Stimulated activated naive CD8-positive, alpha-beta T cell treated with anti-CD3 and anti-CD28 coated beads, Interleukin-15, Interleukin-2, amounts not matched to agents 100 ng/mL and 50 ng/mL, for 24 hours (primary cell): ENCODE data around the gene PRDM11.
"Not testable (repeated sequence)": the region's sequence is repeated elsewhere in the genome, so short reads cannot be mapped to it uniquely, and the experiment has no call there.

Experiments
- H3K27ac Mint-ChIP-seq: one replicate; pipeline ENCODE4 v1.8.0; 2021; ENCODE audit warnings: mild to moderate bottlenecking, mixed read lengths
- H3K27me3 Mint-ChIP-seq: one replicate; pipeline ENCODE4 v1.8.0; 2021; ENCODE audit warnings: mixed read lengths
- H3K36me3 Mint-ChIP-seq: one replicate; pipeline ENCODE4 v1.8.0; 2021; ENCODE audit warnings: low read depth, mixed read lengths
- H3K4me1 Mint-ChIP-seq: one replicate; pipeline ENCODE4 v1.8.0; 2021; ENCODE audit warnings: low read depth, mixed read lengths
- H3K4me3 Mint-ChIP-seq: one replicate; pipeline ENCODE4 v1.8.0; 2021; ENCODE audit warnings: mild to moderate bottlenecking, mixed read lengths
- H3K9me3 Mint-ChIP-seq: one replicate; pipeline ENCODE4 v1.8.0; 2021; ENCODE audit warnings: mixed read lengths

Gene PRDM11

DNA sequence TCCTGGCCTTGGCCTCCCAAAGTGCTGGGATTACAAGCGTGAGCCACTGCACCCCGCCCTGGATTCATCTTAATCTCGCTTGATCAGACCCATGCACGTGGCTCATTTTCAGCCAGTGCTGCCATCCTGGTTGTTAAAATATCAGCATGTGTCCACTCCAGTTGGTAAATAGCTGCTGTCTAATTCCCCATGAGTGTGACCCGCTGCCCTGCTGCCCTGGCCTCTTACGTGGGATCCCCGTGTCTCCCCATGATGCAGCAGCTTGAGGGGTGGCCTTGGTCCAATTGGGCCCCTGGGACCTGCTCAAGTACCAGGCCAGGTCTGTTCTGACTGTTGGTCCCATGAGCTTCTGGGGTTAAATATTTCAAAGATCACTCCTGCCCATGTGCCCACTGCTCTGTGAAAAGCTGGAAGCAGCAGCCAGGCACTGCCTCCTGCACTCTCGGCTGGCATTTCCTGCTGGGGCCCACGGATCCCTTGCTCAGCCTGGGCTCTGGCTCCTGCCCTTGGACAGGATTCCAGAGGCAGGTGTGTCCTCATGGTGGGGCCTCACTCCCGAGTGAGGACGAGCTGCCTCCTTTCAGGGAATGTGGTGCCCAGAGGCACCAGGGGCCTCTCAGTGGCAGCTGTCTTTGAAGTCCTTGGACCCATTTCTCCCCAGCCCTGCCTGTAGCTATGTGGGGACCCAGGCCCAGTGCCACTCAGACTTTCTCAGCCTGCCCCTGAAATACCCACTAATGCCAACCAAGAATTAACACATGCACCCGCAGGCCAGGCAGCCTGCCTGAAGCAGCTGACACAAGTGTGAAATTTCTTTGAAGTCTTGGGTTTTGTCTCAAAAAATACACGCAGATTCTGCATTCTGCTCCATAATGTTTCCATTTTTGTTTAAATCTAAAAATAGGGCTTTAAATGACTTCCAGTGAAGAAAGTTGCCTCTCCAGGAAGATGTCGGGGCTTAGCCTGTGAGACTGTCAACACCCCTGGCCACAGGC, 38.1 kb upstream of the PRDM11 start:
- no peaks in the 10 kb centered on the region for H3K9me3 Mint-ChIP-seq
- no peak overlapping the region for H3K4me3 Mint-ChIP-seq
- H3K36me3 Mint-ChIP-seq = no peaks in the 10 kb centered on the region
- H3K27me3 Mint-ChIP-seq = peaks cover 31% of the 10 kb centered on the region
- no peaks in the 10 kb centered on the region for H3K4me1 Mint-ChIP-seq
- H3K27ac Mint-ChIP-seq = no peak overlapping the region

DNA sequence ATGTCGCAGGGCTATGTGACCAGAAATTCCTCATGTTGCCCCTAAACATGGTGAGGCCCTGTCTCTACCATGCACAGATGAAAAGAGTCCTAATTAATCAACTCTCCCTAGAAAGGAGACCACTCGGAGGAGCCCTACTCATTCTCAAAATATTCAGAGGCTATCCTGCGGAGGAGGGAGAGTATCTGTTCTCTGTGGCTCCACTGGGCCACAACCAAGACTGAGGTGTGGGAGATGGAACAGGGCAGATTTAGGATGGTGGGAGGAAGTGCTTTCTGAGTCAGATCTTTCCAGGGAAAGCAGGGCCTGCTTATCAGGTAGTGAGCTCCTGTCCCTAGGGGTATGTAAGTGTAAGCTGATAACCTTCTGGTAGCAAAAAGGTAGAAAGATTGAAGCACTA, 37.0 kb upstream of the PRDM11 start:
- Mint-ChIP-seq H3K27ac (no peak overlapping the region), H3K4me3 (no peak overlapping the region), H3K9me3 (no peaks in the 10 kb centered on the region), H3K4me1 (no peaks in the 10 kb centered on the region), H3K36me3 (no peaks in the 10 kb centered on the region), H3K27me3 (peaks cover 41% of the 10 kb centered on the region)

DNA sequence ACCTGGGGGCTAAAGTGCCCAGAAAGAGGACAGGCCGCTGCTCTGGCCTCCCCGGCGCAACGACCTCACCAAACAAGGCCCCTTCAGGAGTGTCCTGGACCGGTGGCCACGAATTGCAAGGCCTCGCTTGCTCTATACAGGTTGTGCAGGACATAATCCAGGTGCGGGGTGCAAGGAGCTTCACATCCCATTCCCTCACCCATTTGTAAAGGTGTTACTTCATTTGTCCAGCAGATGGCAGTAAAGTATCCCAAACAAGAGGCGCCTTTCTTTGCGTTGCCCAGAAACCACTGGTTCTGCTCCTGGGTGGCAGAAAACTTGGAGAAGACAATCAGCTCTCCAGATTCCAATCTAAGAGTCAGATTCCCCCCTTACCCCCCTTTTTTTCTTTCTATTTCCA, 35.9 kb upstream of the PRDM11 start:
- H3K27ac Mint-ChIP-seq = no peak overlapping the region
- no peaks in the 10 kb centered on the region for H3K36me3 Mint-ChIP-seq
- no peaks in the 10 kb centered on the region for H3K9me3 Mint-ChIP-seq
- H3K4me1 Mint-ChIP-seq = no peaks in the 10 kb centered on the region
- no peak overlapping the region for H3K4me3 Mint-ChIP-seq
- peaks cover 51% of the 10 kb centered on the region for H3K27me3 Mint-ChIP-seq

DNA sequence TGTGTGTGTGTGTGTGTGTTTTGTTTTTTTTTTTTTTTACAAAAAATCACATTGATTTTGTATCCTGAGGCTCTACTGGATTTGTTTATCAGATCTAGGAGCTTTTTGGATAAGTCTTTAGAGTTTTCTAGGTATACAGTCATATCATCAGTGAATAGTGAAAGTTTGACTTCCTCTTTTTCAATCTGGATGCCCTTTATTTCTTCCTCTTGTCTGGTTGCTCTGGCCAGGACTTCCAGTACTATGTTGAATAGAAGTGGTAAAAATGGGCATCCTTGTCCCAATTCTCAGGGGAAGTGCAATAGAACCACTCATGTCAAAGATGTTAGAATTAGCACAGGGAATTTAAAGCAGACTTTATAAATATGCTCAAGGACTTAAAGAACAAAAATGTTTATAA, 32.6 kb upstream of the PRDM11 start:
- H3K9me3 Mint-ChIP-seq = no peaks in the 10 kb centered on the region
- no peak overlapping the region for H3K27ac Mint-ChIP-seq
- no peak overlapping the region for H3K4me3 Mint-ChIP-seq
- no peaks in the 10 kb centered on the region for H3K36me3 Mint-ChIP-seq
- H3K4me1 Mint-ChIP-seq = no peaks in the 10 kb centered on the region
- H3K27me3 Mint-ChIP-seq = peaks cover 71% of the 10 kb centered on the region

DNA sequence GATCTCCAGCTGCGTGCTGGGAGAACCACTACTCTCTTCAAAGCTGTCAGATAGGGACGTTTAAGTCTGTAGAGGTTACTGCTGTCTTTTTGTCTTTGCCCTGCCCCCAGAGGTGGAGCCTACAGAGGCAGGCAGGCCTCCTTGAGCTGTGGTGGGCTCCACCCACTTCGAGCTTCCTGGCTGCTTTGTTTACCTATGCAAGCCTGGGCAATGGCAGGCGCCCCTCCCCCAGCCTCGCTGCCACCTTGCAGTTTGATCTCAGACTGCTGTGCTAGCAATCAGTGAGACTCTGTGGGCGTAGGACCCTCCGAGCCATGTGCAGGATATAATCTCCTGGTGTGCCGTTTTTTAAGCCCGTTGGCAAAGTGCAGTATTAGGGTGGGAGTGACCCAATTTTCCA, 18.6 kb upstream of the PRDM11 start:
- not testable (repeated sequence) for H3K36me3 Mint-ChIP-seq, H3K27ac Mint-ChIP-seq, H3K9me3 Mint-ChIP-seq, H3K4me1 Mint-ChIP-seq, H3K4me3 Mint-ChIP-seq
- H3K27me3 Mint-ChIP-seq = peaks cover 30% of the 10 kb centered on the region

DNA sequence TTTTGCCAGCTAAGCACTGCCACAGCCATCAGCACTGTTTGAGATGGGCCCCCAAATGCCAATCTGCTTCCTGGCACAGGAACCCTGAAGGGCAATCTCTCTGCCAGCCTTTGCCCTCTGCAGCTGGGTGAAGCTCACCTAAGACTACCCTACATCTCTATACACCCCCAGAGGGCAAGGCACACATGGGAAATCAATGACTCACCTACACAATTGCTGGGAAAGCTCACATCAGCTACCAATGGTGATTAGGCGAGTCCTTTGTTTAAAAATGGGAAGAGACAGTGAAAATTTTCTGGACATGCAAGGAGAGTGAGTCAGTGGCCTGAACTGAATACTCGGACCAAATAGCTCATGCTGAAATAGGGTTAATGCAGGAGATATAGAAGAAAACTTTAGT, 12.6 kb upstream of the PRDM11 start:
- peaks cover 3% of the 10 kb centered on the region for H3K9me3 Mint-ChIP-seq
- H3K4me3 Mint-ChIP-seq = no peak overlapping the region
- H3K36me3 Mint-ChIP-seq = no peaks in the 10 kb centered on the region
- no peaks in the 10 kb centered on the region for H3K4me1 Mint-ChIP-seq
- no peak overlapping the region for H3K27ac Mint-ChIP-seq
- peaks cover 61% of the 10 kb centered on the region for H3K27me3 Mint-ChIP-seq

DNA sequence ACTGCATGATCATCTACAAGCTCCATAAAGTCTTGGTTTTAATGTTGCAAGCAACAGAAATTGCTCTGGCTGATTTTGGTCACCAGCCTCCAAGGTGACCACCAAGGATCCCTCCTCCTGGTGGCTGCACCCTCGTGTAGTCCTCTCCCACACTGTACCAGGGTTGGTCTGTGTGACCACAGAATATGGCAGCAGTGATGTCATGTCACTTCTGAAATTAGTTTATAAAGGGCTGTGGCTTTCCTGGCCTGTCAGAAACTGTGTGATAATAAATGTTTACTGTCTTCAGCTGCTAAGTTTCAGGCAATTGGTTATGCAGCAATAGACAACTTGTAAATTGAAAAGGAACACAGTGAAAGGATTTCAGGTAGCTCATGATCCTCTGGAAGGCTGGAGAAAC, 5.3 kb upstream of the PRDM11 start:
- no peak overlapping the region for H3K27ac Mint-ChIP-seq
- peaks cover 40% of the 10 kb centered on the region for H3K27me3 Mint-ChIP-seq
- peaks cover 16% of the 10 kb centered on the region for H3K4me1 Mint-ChIP-seq
- no peak overlapping the region for H3K4me3 Mint-ChIP-seq
- H3K9me3 Mint-ChIP-seq = no peaks in the 10 kb centered on the region
- no peaks in the 10 kb centered on the region for H3K36me3 Mint-ChIP-seq

DNA sequence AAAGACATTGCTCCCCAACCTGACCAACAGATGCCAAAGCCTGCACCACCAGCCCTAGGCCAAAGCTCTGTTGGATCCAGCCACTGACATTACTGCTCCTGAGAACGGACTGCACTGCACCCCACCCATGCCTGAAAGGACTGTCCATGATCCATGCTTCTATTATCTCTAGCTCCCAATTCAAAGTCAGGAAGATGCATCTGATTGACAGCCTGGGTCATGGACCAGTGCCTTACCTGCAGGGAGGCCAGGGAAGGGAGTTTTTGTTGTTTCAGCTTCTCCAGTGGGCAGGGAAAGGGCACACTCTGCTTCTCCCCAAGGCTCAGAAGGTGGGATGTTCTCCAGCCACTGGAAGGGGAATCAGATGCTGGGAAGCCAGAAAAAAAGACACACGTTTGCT, 4.8 kb upstream of the PRDM11 start:
- peaks cover 38% of the 10 kb centered on the region for H3K27me3 Mint-ChIP-seq
- H3K9me3 Mint-ChIP-seq = no peaks in the 10 kb centered on the region
- H3K27ac Mint-ChIP-seq = no peak overlapping the region
- H3K4me1 Mint-ChIP-seq = peaks cover 16% of the 10 kb centered on the region
- H3K4me3 Mint-ChIP-seq = no peak overlapping the region
- H3K36me3 Mint-ChIP-seq = no peaks in the 10 kb centered on the region

DNA sequence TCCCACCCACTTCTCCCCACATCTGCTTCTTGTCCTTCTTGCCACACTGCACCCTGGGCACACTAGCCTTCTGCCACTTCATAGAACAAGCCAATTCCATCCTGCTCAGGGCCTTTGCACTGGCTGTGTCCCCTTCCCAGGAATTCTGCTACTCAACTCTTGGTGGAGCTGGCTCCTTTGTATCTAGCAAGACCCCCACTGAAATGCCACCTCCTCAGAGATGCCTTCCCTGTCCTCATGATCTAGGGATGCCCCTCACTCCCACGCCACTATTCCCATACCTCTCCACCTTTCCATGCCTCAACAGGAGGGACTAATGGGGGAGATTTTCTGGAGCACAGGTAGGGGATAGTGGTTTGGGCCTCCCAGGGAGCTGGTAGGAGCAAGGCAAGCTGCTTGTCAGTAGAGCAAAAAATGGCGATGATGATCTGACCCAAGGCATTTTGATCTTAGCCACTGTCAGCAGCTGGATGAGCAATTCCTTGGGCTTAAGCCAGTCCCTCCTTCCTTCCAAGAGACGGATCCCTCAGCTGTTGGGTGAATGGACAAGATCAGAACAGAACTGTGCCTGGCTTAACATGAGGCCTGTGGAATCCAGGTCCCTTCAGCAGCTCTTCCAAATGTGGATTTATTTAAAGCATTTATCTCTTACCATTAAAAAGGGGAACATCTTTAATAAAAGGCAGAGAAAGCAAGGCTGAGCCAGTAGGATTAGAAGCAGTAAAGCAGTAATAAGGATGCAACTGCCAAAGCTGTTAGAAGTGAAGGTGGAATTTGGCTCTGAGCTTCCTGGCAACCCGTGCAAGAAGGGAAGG, 4.0 kb upstream of the PRDM11 start:
- peaks cover 38% of the 10 kb centered on the region for H3K27me3 Mint-ChIP-seq
- H3K4me3 Mint-ChIP-seq = no peak overlapping the region
- H3K9me3 Mint-ChIP-seq = no peaks in the 10 kb centered on the region
- H3K27ac Mint-ChIP-seq = no peak overlapping the region
- H3K4me1 Mint-ChIP-seq = peaks cover 19% of the 10 kb centered on the region
- H3K36me3 Mint-ChIP-seq = no peaks in the 10 kb centered on the region

DNA sequence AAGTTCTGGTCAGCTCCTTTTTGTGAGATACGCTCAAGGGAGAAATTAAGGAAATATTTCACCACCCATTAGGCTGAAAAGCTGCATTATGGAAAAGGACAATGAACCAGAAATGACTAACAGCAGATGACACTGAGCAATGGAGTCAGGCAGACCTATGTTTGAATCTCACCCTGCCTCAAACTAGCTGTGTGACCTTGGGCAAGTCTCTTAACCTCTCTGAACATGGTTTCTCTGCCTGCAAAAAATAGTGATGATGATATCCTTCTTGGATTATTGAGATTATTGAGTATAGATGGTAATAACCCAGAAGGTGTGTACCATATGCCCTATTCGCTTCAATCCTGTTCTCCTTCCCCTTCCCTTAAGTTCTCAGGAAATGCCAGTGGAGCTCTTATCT, 2.9 kb upstream of the PRDM11 start:
- Mint-ChIP-seq H3K4me3 (no peak overlapping the region), H3K27me3 (peaks cover 32% of the 10 kb centered on the region), H3K27ac (no peak overlapping the region), H3K4me1 (peaks cover 29% of the 10 kb centered on the region), H3K9me3 (no peaks in the 10 kb centered on the region), H3K36me3 (no peaks in the 10 kb centered on the region)

DNA sequence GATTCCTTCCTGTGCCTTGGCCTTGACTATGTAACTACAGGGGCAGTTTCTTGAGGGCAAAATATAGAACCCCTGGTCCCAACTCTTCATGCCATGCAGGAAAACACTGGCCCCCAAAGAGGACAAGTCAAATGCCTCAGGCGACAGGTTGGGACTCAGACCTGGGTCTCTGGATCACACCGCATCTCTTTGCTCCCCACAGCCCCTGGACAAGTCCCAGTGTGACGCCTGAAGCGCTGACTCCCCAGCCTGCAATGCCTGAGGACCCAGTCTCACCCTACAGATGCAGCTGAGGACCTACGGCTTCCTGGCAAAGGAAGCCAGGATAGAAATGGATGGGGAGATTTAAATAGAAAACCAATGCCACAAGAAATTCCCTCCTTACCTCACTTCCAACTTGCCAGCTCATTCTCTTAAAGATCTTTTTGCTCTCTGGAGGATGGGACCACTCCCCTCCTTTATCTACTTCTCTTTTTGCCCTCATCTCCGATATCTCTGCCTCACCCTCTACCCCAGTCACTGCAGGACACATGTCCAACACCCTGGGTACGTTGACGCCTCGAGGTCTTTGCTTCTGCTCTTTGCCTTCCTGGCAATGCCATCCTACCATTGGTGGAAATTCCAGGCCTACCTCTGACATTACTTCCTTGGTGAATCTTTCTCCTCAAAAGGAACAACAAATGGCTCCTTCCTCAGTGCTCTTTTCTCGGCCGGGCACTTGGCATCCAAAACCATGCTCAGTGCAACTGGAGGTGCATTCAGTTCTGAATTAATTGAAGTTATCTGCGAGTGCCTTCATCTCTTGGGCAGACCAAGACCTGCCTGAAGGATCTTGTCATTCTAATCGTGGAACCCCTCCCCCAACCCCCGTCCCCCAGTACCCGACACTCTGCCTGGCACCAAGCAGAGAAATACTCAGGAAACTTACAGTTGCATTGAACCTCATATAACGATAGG, 2.0 kb upstream of the PRDM11 start:
- H3K4me3 Mint-ChIP-seq = no peak overlapping the region
- H3K27ac Mint-ChIP-seq = no peak overlapping the region
- H3K36me3 Mint-ChIP-seq = no peaks in the 10 kb centered on the region
- H3K9me3 Mint-ChIP-seq = no peaks in the 10 kb centered on the region
- peaks cover 25% of the 10 kb centered on the region for H3K27me3 Mint-ChIP-seq
- peaks cover 34% of the 10 kb centered on the region for H3K4me1 Mint-ChIP-seq

DNA sequence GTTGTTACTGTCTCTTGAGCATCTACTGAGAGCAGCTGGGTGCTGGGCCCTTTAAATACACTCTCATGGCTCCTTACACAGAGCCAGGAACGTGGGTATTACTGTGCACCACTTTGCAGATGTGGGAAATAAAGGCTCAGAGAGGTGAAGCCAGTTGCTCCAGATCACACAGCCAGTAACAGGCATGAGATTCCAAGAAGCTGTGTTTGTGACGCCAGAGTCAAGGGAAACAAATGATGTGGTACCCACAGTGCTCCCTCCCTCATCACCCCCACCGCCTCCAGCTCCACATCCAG, 1.4 kb upstream of the PRDM11 start:
- H3K27ac Mint-ChIP-seq = no peak overlapping the region

DNA sequence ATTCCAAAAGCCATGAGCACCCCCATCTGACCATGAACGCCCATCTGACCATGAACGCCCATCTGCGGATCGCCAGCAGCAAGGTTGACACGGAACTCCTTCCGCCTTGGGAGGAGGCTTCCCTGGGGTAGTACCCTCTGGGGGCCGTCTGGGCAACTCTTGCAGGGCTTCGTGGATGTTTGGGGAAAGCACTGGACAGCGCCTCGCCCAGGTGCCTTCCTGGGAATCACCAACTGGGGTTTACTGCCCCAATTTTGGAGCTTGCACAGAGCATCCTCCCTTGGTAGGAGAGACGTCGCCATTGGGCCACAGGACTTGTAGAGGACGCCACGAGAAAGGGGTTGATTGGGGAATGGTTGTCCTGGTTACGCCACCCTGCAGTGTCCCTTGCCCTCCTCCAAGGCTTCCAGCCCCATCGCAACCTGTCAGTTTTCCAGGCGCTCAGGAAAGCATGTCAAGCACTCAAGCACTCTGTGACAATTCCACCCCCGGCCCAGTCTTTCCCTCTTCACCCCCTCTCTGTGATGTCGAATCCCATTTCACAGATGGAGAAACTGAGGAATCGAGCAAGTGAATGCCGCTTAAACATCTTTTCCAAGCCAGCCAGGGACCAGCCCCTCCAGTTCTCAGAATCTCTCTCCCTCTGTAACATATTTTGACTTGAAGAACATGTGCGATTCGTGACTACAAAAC, 914 bp upstream of the PRDM11 start:
- peaks cover 22% of the 10 kb centered on the region for H3K27me3 Mint-ChIP-seq
- no peaks in the 10 kb centered on the region for H3K9me3 Mint-ChIP-seq
- H3K36me3 Mint-ChIP-seq = no peaks in the 10 kb centered on the region
- H3K4me1 Mint-ChIP-seq = peaks cover 34% of the 10 kb centered on the region
- peak overlapping the region; percentile 79 for H3K4me3 Mint-ChIP-seq
- peak overlapping the region; percentile 88 for H3K27ac Mint-ChIP-seq

More for the DNA sequence above, 1.4 kb upstream of the PRDM11 start:
- Mint-ChIP-seq H3K4me3 (no peak overlapping the region), H3K36me3 (no peaks in the 10 kb centered on the region), H3K4me1 (peaks cover 34% of the 10 kb centered on the region), H3K9me3 (no peaks in the 10 kb centered on the region), H3K27me3 (peaks cover 25% of the 10 kb centered on the region)

DNA sequence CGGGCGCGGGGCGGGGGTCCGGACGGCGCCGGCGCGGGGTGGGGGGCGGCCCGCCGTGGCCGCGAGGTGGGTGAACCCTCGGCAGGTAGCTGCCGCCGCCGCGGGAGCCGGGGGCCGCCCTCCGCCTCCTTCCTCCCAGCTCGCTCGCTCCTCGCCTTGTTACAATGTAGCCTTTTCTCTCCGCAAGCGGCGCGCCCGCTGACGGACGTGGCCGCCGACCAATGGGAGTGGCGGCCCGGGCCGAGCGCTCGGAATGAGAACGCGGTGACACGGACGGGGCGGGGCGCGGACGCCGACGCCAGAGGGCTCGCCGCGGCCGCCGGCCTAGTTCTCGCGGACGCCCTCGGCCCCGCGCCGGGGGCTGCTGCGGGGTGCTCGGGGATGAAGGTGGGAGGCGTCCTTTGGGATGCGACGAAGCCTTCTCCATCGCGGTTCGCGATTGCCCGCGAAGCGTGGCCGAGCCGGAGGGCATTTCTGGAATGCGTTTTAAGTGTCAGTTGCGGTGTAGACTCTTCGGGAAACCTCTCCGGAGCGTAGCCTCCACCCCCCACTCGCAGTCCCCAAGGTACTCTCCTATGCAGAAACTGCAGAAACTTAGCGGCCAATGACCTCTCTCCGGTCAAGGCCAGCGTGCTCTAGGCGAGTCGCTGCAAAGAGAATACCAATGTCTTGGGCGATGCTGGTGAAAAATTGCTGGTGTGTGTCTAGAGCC, 734 bp downstream of the PRDM11 start:
- H3K4me1 Mint-ChIP-seq = peaks cover 25% of the 10 kb centered on the region

More for the DNA sequence above, 734 bp downstream of the PRDM11 start:
- Mint-ChIP-seq H3K9me3 (no peaks in the 10 kb centered on the region), H3K36me3 (no peaks in the 10 kb centered on the region), H3K4me3 (peak overlapping the region; percentile 84), H3K27me3 (peaks cover 19% of the 10 kb centered on the region), H3K27ac (peak overlapping the region; percentile 32)
